Parathyroid adenoma (tissue), 2 donors: ENCODE results near the gene ATP8B3.

Experiments
- H2AFZ ChIP-seq: fragments of 300-600 bp; sonication (generic); one replicate; pipeline ENCODE4 v1.7.0; 2017; ENCODE audit warnings: antibody characterized with exemption, mild to moderate bottlenecking
- H3K27ac ChIP-seq: fragments of 300-600 bp; sonication (generic); one replicate; pipeline ENCODE4 v1.7.0; 2017
- H3K27me3 ChIP-seq: fragments of 300-600 bp; sonication (generic); one replicate; pipeline ENCODE4 v1.7.0; 2017; ENCODE audit warnings: low read length; ENCODE audit not compliant: control insufficient read depth, insufficient read depth
- H3K36me3 ChIP-seq: fragments of 300-600 bp; sonication (generic); one replicate; pipeline ENCODE4 v1.7.0; 2017; ENCODE audit warnings: low read length; ENCODE audit not compliant: control insufficient read depth, insufficient read depth
- H3K4me1 ChIP-seq: fragments of 300-600 bp; sonication (generic); one replicate; pipeline ENCODE4 v1.7.0; 2017; ENCODE audit warnings: control low read depth
- H3K4me2 ChIP-seq: fragments of 300-600 bp; sonication (generic); one replicate; pipeline ENCODE4 v1.7.0; 2017; ENCODE audit warnings: low read length
- H3K4me3 ChIP-seq: fragments of 300-600 bp; sonication (generic); one replicate; pipeline ENCODE4 v1.7.0; 2017; ENCODE audit warnings: low read depth, low read length
- H3K79me2 ChIP-seq: fragments of 300-600 bp; sonication (generic); one replicate; pipeline ENCODE4 v1.7.0; 2017; ENCODE audit warnings: control low read depth
- H3K9ac ChIP-seq: fragments of 300-600 bp; sonication (generic); one replicate; pipeline ENCODE4 v1.7.0; 2017; ENCODE audit warnings: mild to moderate bottlenecking
- H3K9me3 ChIP-seq: fragments of 300-600 bp; sonication (generic); one replicate; pipeline ENCODE4 v1.7.0; 2017; ENCODE audit warnings: low read length; ENCODE audit not compliant: control insufficient read depth
- CTCF ChIP-seq: fragments of 300-600 bp; sonication (generic); IDR thresholded peaks from one replicate; pipeline ENCODE4 v1.7.0; 2017; ENCODE audit warnings: antibody characterized with exemption, mild to moderate bottlenecking
- donor health status: primary hyperparathyroidism.

ATP8B3 gene

GRCh38 chr19:1734321-1734966 is 77.6 kb downstream of the ATP8B3 start:
- no peak for TF ChIP-seq CTCF
- no peak overlapping the region for H3K4me2 ChIP-seq
- no peaks in the 10 kb centered on the region for H3K79me2 ChIP-seq
- no peak overlapping the region for H3K4me3 ChIP-seq
- no peak overlapping the region for H3K27ac ChIP-seq
- H3K9ac ChIP-seq, result no peak overlapping the region
- H3K9me3 ChIP-seq, result no peaks in the 10 kb centered on the region
- H3K4me1 ChIP-seq, result no peaks in the 10 kb centered on the region
- no peaks in the 10 kb centered on the region for H3K36me3 ChIP-seq
- H2AFZ ChIP-seq, result no peak overlapping the region
- no peaks in the 10 kb centered on the region for H3K27me3 ChIP-seq
